Ovary (tissue), 3 donors: ENCODE measurements around the gene PRICKLE1.

ENCODE experiments used
- EP300 ChIP-seq: sonication (generic); formaldehyde crosslinking; IDR thresholded peaks from one replicate; pipeline ENCODE4 v1.6.1; 2017; ENCODE audit warnings: antibody characterized with exemption
- POLR2A ChIP-seq: fragments of 450-650 bp; IDR thresholded peaks from one replicate; pipeline ENCODE4 v1.6.1; 2017; ENCODE audit warnings: antibody characterized with exemption, mild to moderate bottlenecking, moderate library complexity
- TF ChIP-seq, protein P1 (sequence below), 3 donors: fragments of 450-650 bp in 2 of 3; fragments of 200-600 bp in 1 of 3; IDR thresholded peaks; one replicate each; pipeline versions ENCODE4 v1.5.1 to v1.8.0; 2016 to 2022; ENCODE audit warnings: antibody characterized with exemption in 3 of 3, mild to moderate bottlenecking in 1 of 3
- donor health status: DM: no; HTN: no; CAD: no.

DNA sequence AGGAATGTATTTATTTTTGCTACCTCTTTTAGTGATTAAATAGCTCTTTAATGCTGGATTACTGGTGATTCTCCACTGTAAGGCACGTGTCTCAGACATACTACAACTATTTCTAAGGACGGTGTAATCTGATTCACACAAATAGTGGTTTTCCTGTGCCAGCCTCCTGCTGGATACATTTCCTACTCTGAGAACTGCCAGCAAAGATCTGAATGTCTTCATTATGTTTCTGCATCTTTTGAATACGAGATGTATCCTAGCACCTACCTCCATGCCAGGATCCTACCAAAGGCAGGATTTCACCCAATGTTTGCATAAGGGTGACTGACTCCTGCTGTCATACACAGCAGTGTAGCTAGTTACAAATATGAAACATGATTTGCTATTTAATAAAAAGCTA is 120.6 kb downstream of the PRICKLE1 start:
- TF ChIP-seq, protein P1, sequence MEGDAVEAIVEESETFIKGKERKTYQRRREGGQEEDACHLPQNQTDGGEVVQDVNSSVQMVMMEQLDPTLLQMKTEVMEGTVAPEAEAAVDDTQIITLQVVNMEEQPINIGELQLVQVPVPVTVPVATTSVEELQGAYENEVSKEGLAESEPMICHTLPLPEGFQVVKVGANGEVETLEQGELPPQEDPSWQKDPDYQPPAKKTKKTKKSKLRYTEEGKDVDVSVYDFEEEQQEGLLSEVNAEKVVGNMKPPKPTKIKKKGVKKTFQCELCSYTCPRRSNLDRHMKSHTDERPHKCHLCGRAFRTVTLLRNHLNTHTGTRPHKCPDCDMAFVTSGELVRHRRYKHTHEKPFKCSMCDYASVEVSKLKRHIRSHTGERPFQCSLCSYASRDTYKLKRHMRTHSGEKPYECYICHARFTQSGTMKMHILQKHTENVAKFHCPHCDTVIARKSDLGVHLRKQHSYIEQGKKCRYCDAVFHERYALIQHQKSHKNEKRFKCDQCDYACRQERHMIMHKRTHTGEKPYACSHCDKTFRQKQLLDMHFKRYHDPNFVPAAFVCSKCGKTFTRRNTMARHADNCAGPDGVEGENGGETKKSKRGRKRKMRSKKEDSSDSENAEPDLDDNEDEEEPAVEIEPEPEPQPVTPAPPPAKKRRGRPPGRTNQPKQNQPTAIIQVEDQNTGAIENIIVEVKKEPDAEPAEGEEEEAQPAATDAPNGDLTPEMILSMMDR (IDR thresholded peaks at IDR 0.05) = no peak
- TF ChIP-seq POLR2A (no peak), EP300 (no peak)
